ENCODE results near the gene CDYL2.
"Not testable (repeated sequence)": the region's sequence is repeated elsewhere in the genome, so short reads cannot be mapped to it uniquely, and the experiment has no call there.

The CDYL2 gene

DNA sequence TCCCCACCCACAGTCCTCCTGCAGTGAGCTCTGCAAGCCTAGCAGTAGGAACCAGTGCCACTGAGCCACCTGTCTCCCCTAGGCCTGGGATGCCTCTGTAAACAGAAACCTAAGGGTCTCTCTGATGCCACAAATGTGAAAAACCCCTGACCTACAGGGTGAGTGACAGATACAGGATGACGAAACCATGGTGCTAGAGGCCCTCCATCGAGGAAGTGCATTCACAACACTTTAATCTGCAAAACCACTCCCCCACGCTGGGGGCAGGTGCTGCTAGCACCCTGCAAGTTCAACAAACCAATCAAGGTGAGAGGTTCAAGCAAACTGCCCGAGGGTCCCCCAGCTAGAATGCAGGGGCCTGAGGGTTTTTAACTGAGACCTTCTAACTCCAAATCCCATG lies 59.5 kb downstream of the CDYL2 start:
- DNase-seq, result no peak

DNA sequence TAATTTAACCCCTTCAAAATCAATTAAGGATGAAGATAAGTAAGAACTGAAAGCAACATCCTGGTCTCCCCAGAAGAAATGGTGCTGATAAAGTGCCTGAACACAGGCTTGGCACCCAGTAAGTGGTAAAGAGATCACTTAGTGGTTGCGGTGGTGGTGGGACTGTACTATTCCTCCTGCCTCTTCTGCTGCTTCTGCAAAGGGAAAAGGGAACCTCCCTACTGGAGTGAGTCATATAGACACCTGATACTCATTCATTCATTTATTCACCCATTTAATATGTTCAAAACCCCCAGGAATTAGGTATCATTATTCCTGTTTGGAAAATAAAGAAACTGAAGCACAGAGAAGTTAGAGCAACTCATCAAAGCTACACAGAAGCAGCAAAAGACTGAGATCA lies 60.6 kb downstream of the CDYL2 start:
- DNase-seq, result no peak

DNA sequence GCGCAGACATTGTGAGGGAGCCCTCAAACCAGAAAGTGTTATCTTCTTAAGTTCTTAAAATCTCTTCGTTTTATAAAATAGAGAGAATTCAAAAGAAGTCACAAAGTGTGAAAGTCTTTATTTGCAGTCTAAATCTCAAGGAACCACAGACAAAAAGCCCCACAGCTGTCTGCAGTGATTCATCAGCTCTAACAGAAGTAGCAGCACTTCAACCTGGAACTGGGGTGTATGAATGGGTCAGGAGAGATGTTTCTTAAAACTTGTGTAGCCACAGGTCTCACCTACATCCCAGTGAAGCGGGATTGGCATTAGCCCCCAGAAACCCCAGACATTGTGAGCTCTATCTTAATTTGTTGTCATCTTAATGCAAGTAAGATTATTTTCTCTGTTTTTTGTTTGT lies 61.1 kb downstream of the CDYL2 start:
- DNase-seq, result no peak

DNA sequence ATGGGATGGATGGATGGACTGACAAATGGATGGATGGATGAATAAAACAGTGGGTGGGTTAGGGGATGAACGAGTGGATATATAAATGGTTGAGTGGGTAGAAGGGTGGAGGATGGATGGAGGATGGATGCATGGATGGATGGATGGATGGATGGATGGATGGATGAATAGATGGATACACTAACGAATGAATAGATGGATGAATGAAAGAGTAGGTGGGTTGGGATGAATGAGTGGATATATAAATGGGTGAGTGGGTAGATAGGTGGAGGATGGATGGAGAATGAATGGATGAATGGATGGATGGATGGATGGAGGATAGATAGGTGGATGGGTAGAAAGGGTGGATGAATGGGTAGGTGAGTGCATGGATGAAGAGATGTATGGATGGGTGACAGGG lies 62.1 kb downstream of the CDYL2 start:
- no peak for DNase-seq

DNA sequence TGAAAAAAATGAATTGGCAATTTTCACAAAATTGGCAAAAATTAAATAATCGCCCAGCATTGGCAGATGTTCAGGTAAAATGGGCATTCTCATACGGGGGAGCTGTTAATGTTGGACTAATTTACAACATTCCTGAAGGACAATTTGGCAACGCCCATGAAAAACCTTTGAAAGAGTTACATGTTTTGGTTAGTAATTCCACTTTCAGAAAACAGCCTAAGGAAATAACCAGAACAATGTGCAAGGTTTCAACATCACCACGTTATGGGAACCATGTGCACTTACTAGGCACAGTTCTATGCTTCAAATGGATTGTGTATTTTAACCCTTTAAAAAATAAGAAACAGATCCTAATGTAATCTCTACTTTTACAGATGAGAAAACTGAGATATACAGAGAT lies 62.7 kb downstream of the CDYL2 start:
- no peak for DNase-seq

DNA sequence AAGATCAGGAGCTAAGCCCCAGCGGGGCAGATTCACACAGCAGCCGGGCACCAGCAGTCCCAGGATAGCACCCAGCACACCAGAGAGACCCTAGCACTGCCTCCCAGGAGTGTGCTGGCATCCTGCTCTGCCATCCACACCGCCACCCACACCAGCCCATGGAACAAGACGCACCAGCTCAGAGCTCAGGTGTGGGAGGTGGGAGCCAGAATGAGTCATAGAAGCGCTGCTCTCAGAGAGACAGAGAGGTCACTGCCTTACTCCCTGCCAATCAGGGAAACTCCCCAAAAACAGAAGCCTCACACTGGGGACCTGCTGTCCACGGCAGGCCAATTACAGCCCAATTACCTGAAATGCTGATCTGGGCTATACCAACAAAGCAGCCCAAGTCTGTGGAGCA lies 64.9 kb downstream of the CDYL2 start:
- peak in 4 of 51 donors; percentile 5 to 51 (median 28) for DNase-seq

DNA sequence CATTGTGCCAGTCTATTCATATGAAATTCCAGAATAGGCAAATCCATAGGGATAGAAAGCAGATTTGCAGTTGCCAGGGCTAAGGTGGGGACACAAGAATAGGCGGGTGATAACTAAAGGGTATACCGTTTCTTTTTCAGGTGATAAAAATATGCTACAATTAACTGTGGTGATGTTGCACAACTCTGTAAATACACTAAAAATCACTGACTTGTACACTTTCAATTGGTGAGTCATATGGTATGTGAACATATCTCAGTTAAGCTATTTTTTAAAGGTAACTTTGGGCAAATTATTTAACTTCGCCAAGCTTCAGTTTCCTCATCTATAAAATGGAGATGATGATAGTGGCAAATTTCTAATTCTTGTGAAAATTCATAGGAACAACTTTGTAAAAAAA lies 65.9 kb downstream of the CDYL2 start:
- DNase-seq, result no peak

DNA sequence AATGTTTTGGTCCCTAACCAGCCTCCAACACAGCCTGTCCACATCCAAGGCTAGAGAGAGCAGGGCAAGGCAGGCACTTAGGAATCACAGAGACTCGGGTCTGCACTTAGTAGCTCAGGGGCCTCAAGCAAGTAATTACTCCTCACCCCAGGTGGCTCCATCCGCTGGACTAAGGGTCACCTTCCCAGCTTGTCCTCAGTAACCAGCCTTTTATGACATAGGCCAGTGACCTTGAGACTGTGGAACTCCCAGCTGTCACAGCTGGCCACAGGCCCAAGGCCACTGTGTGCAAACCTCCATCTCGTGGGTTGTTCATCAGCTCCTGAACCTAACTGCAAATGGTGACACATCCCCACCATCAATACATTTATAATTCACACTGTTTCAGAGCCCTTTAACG lies 68.6 kb downstream of the CDYL2 start:
- no peak for DNase-seq

DNA sequence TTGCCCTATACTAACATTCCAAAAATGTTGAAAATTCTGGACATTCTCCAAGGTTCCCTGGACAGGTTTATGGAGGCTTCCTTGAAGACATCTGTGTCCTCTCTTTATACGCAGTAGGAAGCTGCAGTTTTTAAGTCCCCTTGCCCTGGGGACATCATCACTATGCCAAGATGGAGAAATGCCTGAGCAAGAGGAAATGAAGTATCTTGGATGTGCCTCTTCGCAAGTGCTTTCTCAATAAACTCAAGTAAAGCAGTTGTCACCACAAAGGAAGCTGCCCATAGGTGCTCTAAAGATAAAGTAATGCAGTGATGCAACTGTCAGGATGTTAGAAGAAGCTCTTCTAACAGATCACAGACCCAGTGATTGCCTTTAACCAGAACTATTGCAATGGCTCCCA lies 71.0 kb downstream of the CDYL2 start:
- DNase-seq, result no peak

DNA sequence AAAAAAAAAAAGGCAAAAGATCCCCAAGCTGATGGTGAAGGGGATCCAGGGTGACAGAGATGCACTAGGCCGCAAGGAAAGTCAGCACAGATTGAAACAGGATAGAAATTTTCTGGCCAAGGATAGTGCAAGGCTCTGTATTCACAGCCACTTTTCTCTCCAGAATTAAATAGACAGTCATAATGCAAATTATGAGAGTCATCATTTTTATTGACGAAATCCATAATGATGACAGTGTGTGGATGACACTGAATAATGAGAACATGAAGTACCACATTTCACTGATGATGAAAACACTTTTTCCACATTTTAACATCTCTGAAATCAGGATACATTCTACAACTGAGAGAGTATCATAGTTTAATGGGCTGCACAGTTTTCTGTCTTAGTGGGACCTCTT lies 72.5 kb downstream of the CDYL2 start:
- no peak for DNase-seq

DNA sequence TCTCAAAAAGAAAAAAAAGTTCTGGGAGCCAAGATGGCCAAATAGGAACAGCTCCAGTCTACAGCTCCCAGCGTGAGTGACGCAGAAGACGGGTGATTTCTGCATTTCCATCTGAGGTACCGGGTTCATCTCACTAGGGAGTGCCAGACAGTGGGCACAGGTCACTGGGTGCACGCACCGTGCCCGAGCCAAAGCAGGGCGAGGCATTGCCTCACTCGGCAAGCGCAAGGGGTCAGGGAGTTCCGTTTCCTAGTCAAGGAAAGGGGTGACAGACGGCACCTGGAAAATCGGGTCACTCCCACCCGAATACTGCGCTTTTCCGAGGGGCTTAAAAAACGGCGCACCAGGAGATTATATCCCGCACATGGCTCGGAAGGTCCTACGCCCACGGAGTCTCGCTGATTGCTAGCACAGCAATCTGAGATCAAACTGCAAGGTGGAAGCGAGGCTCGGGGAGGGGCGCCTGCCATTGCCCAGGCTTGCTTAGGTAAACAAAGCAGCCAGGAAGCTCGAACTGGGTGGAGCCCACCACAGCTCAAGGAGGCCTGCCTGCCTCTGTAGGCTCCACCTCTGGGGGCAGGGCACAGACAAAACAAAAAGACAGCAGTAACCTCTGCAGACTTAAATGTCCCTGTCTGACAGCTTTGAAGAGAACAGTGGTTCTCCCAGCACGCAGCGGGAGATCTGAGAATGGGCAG lies 77.2 kb downstream of the CDYL2 start:
- DNase-seq, result not testable (repeated sequence)

DNA sequence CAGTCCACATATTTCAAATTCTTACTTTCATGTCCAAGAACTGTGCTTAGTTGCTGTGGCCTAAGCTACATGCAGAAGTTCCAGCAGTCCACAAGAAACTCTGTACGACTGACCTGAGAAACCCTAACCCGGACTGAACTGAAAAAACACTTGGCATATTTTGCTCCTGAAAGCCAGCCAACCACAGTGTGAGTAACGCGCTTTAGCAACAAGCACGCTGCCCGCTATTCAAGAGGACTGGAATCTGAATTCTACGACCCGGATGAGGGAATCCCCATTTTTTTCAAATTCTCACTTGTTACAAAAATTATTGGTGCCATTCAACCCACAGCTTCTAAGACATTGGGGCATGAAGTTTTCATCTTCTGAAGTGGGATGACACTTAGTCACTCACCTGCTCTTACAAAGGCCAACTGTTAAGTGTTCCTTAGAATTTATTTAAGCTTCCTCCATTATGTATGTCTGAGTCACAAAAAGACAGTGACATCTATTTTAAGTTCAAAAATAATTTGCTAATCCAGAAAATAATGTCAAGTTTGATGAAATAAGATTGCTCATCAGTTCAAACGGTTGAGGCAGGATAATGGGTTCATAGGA lies 78.7 kb downstream of the CDYL2 start:
- peak in 9 of 51 donors; percentile 2 to 40 (median 8) for DNase-seq

DNA sequence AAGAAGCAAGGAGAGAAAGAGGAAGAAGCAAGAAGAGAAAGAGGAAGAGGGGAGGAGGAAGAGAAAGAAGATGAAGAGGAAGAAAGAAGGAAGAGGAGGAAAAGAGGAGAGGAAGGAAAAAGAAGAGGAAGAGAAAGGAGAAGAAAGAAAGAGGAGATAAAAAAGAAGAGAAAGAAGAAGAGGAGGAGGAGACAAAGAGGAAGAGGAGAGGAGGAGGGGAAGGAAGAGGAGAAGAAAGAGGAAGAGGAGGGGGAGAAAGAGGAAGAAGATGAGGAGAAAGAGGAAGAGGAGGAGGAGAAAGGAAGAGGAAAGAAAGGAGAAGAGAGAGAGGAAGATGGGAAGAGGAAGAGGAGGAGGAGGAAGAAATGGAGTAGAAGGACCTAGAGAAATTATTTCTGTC lies 80.4 kb downstream of the CDYL2 start:
- DNase-seq, result no peak

DNA sequence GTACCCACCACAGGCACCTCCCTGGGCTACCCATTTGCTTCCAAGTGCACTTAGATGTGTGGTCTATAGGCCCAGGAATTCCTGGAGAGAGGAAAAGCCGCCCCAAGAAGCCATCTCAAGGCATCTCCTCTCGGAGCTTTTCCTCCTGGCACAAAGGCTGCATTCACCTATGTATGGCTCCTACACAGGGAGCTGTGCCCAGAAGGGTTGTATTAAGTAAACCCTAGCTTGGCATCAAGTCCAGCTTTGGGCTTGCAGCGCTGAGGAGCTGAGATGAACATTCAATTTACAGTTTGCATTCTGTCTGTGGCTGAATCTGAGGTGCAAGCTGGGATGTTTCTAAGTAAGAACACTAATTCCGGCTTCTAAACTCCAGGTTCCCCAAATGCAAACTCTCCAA lies 81.3 kb downstream of the CDYL2 start:
- DNase-seq, result no peak

DNA sequence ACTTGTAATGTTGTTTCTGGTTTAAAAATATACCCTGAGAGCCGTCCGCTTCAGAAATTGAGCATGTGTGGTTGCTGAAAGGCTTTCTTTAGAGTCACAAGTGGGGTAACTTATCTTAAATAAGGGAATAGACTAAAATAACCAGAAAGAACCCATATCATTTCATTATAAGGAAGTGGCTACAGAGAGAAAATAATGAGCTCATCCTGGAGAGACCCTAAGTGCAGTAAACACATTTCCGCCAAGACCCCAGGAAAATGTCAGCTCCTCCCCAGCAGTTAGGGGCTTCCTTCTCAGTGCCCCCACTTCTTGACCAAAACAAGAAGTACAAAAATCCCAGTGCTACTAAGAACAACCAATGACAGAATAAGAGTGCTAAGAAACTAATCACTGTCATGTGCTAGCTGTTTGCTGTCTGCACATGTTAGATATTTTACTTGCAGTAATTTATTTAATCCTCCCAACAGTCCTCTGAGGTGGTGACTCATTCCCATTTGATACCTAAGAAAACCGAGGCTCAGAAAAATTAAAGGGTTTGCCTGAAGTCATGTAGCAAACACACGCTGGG lies 83.5 kb downstream of the CDYL2 start:
- DNase-seq, result no peak

DNA sequence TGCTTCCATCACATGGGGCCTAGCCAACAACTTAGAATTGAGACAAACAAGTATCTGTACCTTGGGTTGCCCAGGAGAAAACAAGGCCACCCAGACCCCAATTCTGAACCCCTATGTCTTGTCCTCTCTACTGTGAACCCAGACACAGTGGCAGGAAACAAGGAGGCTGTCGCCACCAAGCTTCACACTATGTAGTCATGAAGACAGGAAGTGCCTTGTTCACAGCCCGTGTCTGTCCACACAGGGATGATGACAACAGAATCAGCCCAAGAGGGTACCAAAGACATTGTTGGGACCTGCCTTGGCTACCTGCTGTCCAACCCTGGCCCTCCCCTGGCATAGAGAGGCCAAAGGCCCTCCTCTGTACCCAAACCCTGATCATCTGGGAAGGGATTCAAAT lies 84.8 kb downstream of the CDYL2 start:
- DNase-seq, result no peak

DNA sequence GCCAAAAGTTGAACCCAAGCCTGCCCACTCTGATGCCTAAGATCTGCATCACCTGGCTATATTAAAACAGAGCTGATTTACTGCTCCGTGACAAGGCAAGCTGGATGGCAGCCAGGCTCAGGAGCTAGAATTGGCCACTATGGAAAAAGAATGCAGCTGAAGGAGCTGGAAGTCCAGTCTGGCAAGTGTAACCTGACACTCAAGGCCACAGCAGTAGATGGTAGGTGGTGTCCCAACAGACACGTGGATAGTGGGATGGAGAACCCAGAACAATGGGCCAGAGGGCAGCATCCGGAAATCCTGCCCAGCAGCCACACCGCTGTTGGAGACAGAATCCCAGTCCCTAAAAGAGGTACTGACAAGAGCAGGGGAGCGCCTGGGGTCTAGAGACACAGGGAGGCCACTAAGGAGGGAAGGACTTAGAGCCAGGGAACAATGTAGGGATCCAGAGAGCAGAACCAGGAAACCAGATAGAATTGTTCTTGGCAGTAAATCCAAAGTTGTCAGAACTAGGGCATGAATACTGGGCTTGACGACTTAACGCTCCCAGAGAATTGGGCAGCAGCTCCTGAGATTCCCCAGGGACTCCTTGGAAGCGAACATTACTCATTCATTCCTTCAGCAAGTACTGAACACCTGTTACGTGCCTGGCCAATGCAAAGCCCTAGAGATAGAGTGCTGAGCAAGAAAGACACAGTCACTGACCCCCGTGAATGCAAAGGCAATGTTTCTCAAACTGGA lies 85.7 kb downstream of the CDYL2 start:
- no peak for DNase-seq

DNA sequence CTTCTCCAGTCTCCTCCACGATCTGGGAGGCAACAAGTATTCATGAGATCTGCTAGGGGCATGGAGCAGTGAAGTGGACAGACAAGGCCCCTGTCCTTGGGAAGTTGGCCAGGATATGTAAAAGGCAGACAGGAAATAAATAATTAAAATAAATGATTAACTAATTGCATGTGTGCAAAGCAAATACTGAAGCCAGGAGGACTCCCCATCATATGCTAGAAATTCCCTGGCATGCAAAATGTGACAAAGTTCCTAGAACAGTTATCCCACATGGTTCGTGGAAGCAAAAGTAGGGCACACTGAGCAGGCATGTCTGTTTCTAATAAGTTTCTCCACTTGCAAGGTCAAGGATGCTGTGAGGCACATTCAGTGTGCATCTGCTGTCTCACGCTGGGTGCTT lies 86.8 kb downstream of the CDYL2 start:
- DNase-seq, result no peak

DNA sequence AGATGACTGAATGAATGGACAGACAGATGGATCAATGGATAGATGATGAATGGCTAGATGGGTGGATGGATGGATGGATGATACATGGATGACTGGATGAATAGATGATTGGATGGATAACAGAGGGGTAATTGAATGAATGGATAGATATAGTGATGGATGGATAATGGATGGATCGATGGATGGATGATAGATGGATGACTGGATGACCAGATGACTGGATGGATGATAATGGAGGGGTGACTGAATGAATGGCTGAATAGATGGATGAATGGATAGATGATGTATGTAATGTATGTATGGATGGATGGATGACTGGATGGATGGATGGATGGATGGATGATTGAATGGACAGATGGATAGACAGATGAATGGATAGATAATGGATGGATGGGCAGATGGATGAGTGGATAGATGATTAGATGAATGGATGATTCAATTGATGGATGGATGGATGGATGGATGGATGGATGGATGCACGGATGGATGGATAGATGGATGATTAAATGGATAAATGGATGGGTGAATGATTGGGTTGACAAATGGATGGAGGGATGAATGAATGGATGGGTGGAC lies 87.7 kb downstream of the CDYL2 start:
- no peak for DNase-seq

DNA sequence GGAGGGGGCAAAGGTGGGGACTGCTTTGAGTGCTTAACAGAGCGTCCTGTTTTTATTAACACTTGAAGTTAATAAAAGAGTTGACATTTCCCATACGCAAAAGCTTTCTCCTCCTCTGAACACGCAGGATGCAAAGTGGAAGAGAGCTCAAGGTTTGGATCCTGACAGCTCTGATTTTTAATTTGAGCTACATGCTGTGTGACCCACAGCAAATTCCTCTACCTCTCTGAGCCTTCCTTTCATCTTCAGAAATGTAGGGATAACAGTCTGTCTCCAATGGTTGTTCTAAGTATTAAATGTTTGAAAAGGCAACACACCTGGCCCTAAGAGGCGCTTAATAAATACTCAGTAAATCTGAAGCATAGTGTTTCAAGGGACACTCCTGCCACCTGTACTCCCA lies 93.0 kb downstream of the CDYL2 start:
- no peak for DNase-seq

DNA sequence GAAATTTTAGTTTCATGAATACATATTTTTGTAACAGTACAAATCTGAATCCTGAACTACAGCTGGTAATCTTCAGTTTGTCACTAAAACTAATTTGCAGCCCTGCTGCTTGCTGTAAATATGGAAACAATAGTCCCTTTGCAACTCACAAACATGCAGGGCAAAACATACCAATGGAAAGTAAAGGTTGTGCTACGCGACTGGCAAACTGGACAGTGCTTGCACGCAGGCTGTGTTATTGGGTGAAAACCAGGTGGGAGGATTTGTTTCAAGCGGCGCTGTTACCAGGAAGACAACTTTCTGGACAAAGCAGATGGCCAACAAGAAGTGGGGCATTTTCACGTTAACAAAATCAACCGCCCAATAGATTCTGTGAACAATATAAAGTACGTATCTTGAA lies 93.5 kb downstream of the CDYL2 start:
- no peak for DNase-seq

DNA sequence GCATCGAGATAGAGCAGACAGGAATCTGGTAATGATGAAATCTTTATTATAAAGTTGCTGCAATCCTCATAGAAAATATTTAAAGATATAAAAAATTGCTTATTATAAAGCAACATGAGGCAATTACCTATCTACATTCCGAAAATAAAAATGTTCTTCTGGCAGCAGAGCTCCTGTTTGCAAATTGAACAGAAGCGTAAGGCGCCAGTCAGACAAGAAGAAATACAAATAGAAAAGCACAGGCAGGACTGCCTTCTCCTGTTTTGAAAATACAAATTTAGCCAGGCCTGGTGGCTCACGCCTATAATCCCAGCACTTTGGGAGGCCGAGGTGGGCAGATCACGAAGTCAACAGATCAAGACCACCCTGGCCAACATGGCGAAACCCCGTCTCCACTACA lies 95.6 kb downstream of the CDYL2 start:
- DNase-seq, result no peak
